ENCODE results near the gene CDH22.

CDH22 gene

DNA sequence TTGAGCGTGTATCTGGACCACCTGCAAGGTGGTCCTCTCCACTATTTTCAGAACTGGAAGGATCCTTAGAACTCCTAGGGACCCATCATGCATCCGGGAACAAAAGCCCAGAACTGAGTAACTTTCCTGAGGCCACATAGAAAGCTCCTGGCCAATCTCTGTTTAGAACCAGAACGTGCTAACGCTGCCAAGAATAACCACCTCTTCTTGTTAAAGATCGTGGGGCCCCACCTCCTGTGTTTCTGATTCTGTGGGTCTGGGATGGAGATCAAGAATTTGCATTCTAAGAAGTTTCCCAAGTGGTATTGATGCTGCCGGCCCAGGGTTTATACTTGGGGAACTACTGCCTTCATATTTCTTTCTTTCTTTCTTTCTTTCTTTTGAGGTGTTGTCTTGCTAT lies 176.9 kb downstream of the CDH22 start:
- ATAC-seq (ENCODE audit: insufficient read depth, low read depth) (no peak), DNase-seq (no peak)
- Histone ChIP-seq H3K9ac (ENCODE audit: low read depth, low read length) (no peak overlapping the region), H3K9me3 (ENCODE audit: insufficient read depth, low read length, severe bottlenecking) (no peaks in the 10 kb centered on the region), H3K79me2 (ENCODE audit: insufficient read depth, low read length) (no peaks in the 10 kb centered on the region), H3K27ac (ENCODE audit: low read length) (no peak overlapping the region), H3K4me2 (ENCODE audit: insufficient read depth, low read length) (no peak overlapping the region), H3K4me3 (ENCODE audit: low read depth in 1 of 2, low read length in 2 of 2) (no peak overlapping the region), H3K4me1 (ENCODE audit: insufficient read depth, low read length) (no peaks in the 10 kb centered on the region), H2AFZ (ENCODE audit: low read depth, low read length) (no peak overlapping the region), H3K36me3 (ENCODE audit: insufficient read depth, low read length) (no peaks in the 10 kb centered on the region), H3K27me3 (ENCODE audit: insufficient read depth, low read length, poor library complexity) (peaks cover 24% of the 10 kb centered on the region), H4K20me1 (ENCODE audit: insufficient read depth, low read length) (peaks cover 16% of the 10 kb centered on the region)
- no peak for TF ChIP-seq EZH2 (IDR thresholded peaks at IDR 0.05; ENCODE audit: borderline replicate concordance, low read depth, low read length, severe bottlenecking)
- TF ChIP-seq, protein P1, sequence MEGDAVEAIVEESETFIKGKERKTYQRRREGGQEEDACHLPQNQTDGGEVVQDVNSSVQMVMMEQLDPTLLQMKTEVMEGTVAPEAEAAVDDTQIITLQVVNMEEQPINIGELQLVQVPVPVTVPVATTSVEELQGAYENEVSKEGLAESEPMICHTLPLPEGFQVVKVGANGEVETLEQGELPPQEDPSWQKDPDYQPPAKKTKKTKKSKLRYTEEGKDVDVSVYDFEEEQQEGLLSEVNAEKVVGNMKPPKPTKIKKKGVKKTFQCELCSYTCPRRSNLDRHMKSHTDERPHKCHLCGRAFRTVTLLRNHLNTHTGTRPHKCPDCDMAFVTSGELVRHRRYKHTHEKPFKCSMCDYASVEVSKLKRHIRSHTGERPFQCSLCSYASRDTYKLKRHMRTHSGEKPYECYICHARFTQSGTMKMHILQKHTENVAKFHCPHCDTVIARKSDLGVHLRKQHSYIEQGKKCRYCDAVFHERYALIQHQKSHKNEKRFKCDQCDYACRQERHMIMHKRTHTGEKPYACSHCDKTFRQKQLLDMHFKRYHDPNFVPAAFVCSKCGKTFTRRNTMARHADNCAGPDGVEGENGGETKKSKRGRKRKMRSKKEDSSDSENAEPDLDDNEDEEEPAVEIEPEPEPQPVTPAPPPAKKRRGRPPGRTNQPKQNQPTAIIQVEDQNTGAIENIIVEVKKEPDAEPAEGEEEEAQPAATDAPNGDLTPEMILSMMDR (IDR thresholded peaks at IDR 0.05; ENCODE audit: borderline replicate concordance, extremely low read depth, low read length, poor library complexity, severe bottlenecking) = no peak

DNA sequence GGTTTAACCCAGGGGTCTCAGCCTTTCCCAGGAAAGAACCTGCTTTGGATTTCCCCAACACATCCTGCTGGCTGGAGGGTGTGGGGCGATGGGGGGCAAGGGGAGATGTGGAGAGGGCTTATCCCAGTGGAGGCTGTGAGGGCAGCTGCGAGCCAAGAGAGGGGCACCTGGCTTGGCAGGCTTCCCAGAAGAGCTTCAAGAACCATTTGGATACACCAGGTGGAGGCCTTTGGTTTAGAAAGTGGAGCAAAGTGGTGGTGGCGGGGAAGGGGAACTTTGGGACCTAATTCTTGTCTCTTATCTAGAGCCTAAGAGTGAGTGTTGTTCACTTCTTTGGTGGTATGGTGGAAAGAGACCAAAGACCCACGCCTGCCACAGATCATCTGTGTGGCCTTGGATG lies 177.8 kb downstream of the CDH22 start:
- no peaks in the 10 kb centered on the region for H3K9me3 ChIP-seq (ENCODE audit: insufficient read depth, low read length, severe bottlenecking)
- no peak overlapping the region for H3K4me3 ChIP-seq (ENCODE audit: low read depth in 1 of 2, low read length in 2 of 2)
- H3K36me3 ChIP-seq (ENCODE audit: insufficient read depth, low read length) = no peaks in the 10 kb centered on the region
- H3K9ac ChIP-seq (ENCODE audit: low read depth, low read length) = no peak overlapping the region
- peaks cover 16% of the 10 kb centered on the region for H4K20me1 ChIP-seq (ENCODE audit: insufficient read depth, low read length)
- ATAC-seq (ENCODE audit: insufficient read depth, low read depth) = no peak
- no peak overlapping the region for H3K27ac ChIP-seq (ENCODE audit: low read length)
- no peaks in the 10 kb centered on the region for H3K79me2 ChIP-seq (ENCODE audit: insufficient read depth, low read length)
- TF ChIP-seq EZH2 (IDR thresholded peaks at IDR 0.05; ENCODE audit: borderline replicate concordance, low read depth, low read length, severe bottlenecking) = no peak
- no peak overlapping the region for H3K4me2 ChIP-seq (ENCODE audit: insufficient read depth, low read length)
- DNase-seq = no peak
- H3K4me1 ChIP-seq (ENCODE audit: insufficient read depth, low read length) = no peaks in the 10 kb centered on the region
- no peak overlapping the region for H2AFZ ChIP-seq (ENCODE audit: low read depth, low read length)
- H3K27me3 ChIP-seq (ENCODE audit: insufficient read depth, low read length, poor library complexity) = peaks cover 15% of the 10 kb centered on the region

DNA sequence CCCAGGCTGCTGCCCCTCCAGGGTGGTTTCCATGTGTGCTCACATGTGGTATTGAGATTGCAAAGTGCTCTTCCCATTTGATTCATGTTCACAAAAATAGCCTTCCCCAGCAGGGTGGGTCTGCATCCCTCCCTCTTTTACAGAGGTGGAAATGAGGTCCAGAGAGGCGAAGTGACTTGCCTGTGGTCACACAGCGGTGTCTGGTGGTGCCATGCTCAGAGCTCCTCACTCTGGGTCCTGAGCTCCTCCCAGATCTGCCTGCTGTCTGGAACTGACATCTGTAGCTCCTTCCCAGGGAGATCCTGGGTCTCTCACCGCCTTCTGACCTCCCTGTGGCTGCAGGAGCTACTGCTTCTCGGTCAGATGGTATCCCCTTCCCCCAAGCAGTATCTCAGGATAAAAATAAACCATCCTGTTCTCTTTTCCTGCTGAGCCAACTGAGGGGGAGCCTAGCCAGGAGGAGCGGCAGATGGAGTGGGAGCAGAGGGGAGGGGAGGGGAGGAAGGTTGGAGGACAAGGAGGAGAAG lies 178.3 kb downstream of the CDH22 start:
- Histone ChIP-seq H3K36me3 (ENCODE audit: insufficient read depth, low read length) (no peaks in the 10 kb centered on the region), H3K27me3 (ENCODE audit: insufficient read depth, low read length, poor library complexity) (peaks cover 15% of the 10 kb centered on the region), H3K27ac (ENCODE audit: low read length) (no peak overlapping the region), H3K4me2 (ENCODE audit: insufficient read depth, low read length) (no peak overlapping the region), H4K20me1 (ENCODE audit: insufficient read depth, low read length) (peaks cover 16% of the 10 kb centered on the region), H3K4me3 (ENCODE audit: low read depth in 1 of 2, low read length in 2 of 2) (no peak overlapping the region), H3K79me2 (ENCODE audit: insufficient read depth, low read length) (no peaks in the 10 kb centered on the region), H2AFZ (ENCODE audit: low read depth, low read length) (no peak overlapping the region), H3K9ac (ENCODE audit: low read depth, low read length) (no peak overlapping the region), H3K4me1 (ENCODE audit: insufficient read depth, low read length) (no peaks in the 10 kb centered on the region), H3K9me3 (ENCODE audit: insufficient read depth, low read length, severe bottlenecking) (no peaks in the 10 kb centered on the region)
- no peak for TF ChIP-seq EZH2 (IDR thresholded peaks at IDR 0.05; ENCODE audit: borderline replicate concordance, low read depth, low read length, severe bottlenecking)
- TF ChIP-seq, protein P1 (IDR thresholded peaks at IDR 0.05; ENCODE audit: borderline replicate concordance, extremely low read depth, low read length, poor library complexity, severe bottlenecking) = no peak
- DNase-seq (no peak), ATAC-seq (ENCODE audit: insufficient read depth, low read depth) (no peak)

DNA sequence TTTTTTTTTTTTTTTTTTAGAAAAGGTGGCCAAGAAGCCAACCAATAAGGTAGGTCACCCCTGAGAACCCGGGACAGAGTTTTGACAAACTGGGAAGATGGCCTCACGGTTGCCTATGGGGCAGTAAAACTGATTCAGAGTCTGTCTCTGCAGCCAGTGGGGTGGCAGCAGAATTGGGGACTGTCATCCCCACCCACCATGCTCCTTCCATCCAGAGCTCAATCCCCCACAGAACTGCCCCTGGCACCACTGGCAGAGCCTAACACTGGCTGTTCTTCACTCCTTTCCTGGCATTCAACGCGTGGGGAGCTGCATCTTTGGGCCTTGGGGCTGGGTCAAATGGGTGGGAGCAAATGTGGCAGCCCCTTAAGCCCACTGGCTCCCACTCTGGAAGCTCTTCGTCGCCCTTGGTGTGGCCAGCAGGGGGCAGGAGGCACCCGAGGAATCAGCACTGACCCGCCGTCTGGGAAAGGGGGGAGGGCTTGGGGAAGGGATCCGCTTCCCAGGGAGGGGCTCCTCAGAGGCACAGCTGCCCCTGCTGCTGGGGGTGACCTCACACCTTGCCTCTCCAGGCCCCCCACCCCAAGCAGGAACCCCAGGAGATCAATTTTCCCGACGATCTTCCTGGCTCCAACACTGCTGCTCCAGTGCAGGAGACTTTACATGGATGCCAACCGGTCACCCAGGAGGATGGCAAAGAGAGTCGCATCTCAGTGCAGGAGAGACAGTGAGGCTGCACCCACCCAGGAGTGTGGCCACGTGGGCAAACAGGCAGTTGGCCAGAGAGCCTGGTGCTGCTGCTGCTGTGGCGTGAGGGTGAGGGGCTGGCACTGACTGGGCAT lies 179.8 kb downstream of the CDH22 start:
- no peak overlapping the region for H3K9ac ChIP-seq (ENCODE audit: low read depth, low read length)
- no peak overlapping the region for H2AFZ ChIP-seq (ENCODE audit: low read depth, low read length)
- H3K9me3 ChIP-seq (ENCODE audit: insufficient read depth, low read length, severe bottlenecking) = no peaks in the 10 kb centered on the region
- H3K79me2 ChIP-seq (ENCODE audit: insufficient read depth, low read length) = no peaks in the 10 kb centered on the region
- DNase-seq = peak; percentile 29
- H3K4me2 ChIP-seq (ENCODE audit: insufficient read depth, low read length) = no peak overlapping the region
- TF ChIP-seq EZH2 (IDR thresholded peaks at IDR 0.05; ENCODE audit: borderline replicate concordance, low read depth, low read length, severe bottlenecking) = no peak
- TF ChIP-seq, protein P1 (IDR thresholded peaks at IDR 0.05; ENCODE audit: borderline replicate concordance, extremely low read depth, low read length, poor library complexity, severe bottlenecking) = peak; percentile 65
- peaks cover 16% of the 10 kb centered on the region for H4K20me1 ChIP-seq (ENCODE audit: insufficient read depth, low read length)
- no peaks in the 10 kb centered on the region for H3K36me3 ChIP-seq (ENCODE audit: insufficient read depth, low read length)
- H3K4me1 ChIP-seq (ENCODE audit: insufficient read depth, low read length) = no peaks in the 10 kb centered on the region
- peaks cover 15% of the 10 kb centered on the region for H3K27me3 ChIP-seq (ENCODE audit: insufficient read depth, low read length, poor library complexity)
- peak; percentile 41; the same call in 1 of the 3 replicates for ATAC-seq (ENCODE audit: insufficient read depth, low read depth)
- no peak overlapping the region for H3K4me3 ChIP-seq (ENCODE audit: low read depth in 1 of 2, low read length in 2 of 2)
- H3K27ac ChIP-seq (ENCODE audit: low read length) = no peak overlapping the region

Data from DND-41 (cell line).